HepG2 (cell line): ENCODE measurements around the gene STIMATE. TPM values are rescaled to one million over a fixed set of nuclear protein-coding genes. Genes with fewer than 3 reads are reported as not detected.
A peak's percentile ranks its signal among the peaks of the same experiment; 100 is the strongest.

Experiments used
- ATAC-seq: fragments of 200-7000 bp; cut with Tn5 transposase; 3 replicates; pipeline ENCODE4 v1.9.1; 2020; ENCODE audit warnings: mild to moderate bottlenecking, moderate library complexity
- BruUV-seq: library from RNA; stranded (reverse); fragments of 400-500 nt; replicated peaks from 2 replicates; lab custom pipeline; 2021; lab: Mats Ljungman, UMichigan
- CTCF ChIA-PET: fragments of 300-600 bp; formaldehyde crosslinking; extraction: SDS; loops from one replicate; lab custom pipeline; 2021; ENCODE audit warnings: low total read pairs, inconsistent platforms, low intra/inter-chr PET ratio; lab: Yijun Ruan, JAX
- POLR2A ChIA-PET: fragments of 350-600 bp; sonication (Branson Sonifier 250); formaldehyde crosslinking; loops from one replicate; lab custom pipeline; 2020; ENCODE audit warnings: antibody characterized with exemption, inconsistent platforms; lab: Yijun Ruan, JAX
- DNase-seq: peaks from one replicate; pipeline ENCODE4 v3.0.0-alpha.2; 2015; ENCODE audit warnings: low spot score
- FAIRE-seq: peaks from 3 replicates; lab custom pipeline; 2011; peaks lifted over from hg19 to GRCh38; lab: Jason Lieb, UNC
- H2AFZ ChIP-seq: one replicate; pipeline ENCODE4 v1.6.1; 2011; ENCODE audit warnings: low read length, inconsistent platforms
- H3K27ac ChIP-seq: fragments of 300-600 bp; 3 replicates; pipeline ENCODE4 v1.8.0; 2011; ENCODE audit warnings: mixed run types, mild to moderate bottlenecking, mixed read lengths, low read length, inconsistent platforms; ENCODE audit not compliant: insufficient read depth; ENCODE audit errors: extremely low read length
- H3K27me3 ChIP-seq, 2 experiments: fragments of 200-600 bp in 1 of 2; 2 replicates in 1 of 2; 3 replicates in 1 of 2; pipeline versions ENCODE4 v1.6.0 to v1.8.0; 2011; ENCODE audit warnings: low read length in 2 of 2, mild to moderate bottlenecking in 2 of 2, moderate library complexity in 2 of 2, inconsistent platforms in 1 of 2; ENCODE audit not compliant: insufficient read depth in 2 of 2, control insufficient read depth in 1 of 2
- H3K36me3 ChIP-seq, 2 experiments: fragments of 200-600 bp in 1 of 2; replicated peaks in 1 of 2; 2 replicates in 1 of 2; 3 replicates in 1 of 2; pipeline versions ENCODE4 v1.5.1 to v1.8.0; 2011; ENCODE audit warnings: low read length in 2 of 2, inconsistent platforms in 1 of 2; ENCODE audit not compliant: insufficient read depth in 2 of 2, control insufficient read depth in 1 of 2
- H3K4me1 ChIP-seq: 2 replicates; pipeline ENCODE4 v1.5.1; 2012; ENCODE audit warnings: low read length, inconsistent platforms; ENCODE audit not compliant: insufficient read depth
- H3K4me2 ChIP-seq: 2 replicates; pipeline ENCODE4 v1.6.0; 2011; ENCODE audit warnings: low read depth, low read length, inconsistent platforms
- H3K4me3 ChIP-seq, 3 experiments: fragments of 200-600 bp in 1 of 3; sonication (generic), shearing (Covaris generic) in 1 of 3; replicated peaks in 1 of 3; 2 replicates each; pipeline ENCODE4 v1.5.1; 2011 to 2016; ENCODE audit warnings: low read length in 3 of 3, inconsistent platforms in 2 of 3, low read depth in 2 of 3, mild to moderate bottlenecking in 2 of 3, control low read depth in 1 of 3, mixed read lengths in 1 of 3; ENCODE audit not compliant: insufficient read depth in 1 of 3
- H3K79me2 ChIP-seq: one replicate; pipeline ENCODE4 v1.6.1; 2011; ENCODE audit warnings: low read length, inconsistent platforms; ENCODE audit not compliant: insufficient read depth
- H3K9ac ChIP-seq: 2 replicates; pipeline ENCODE4 v1.6.0; 2011; ENCODE audit warnings: mild to moderate bottlenecking, low read depth, low read length, inconsistent platforms; ENCODE audit not compliant: insufficient read depth
- H3K9me3 ChIP-seq: 2 replicates; pipeline ENCODE4 v1.5.1; 2012; ENCODE audit warnings: mild to moderate bottlenecking, low read length
- H4K20me1 ChIP-seq: 2 replicates; pipeline ENCODE4 v1.6.0; 2011; ENCODE audit warnings: inconsistent platforms, mild to moderate bottlenecking, low read length, moderate library complexity; ENCODE audit not compliant: insufficient read depth
- AKAP8 ChIP-seq: sonication (generic); formaldehyde crosslinking; IDR thresholded peaks from 2 replicates; pipeline ENCODE4 v1.5.1; 2020; ENCODE audit warnings: mild to moderate bottlenecking, missing genetic modification reagents
- HCFC1 ChIP-seq: fragments of 150-350 bp; IDR thresholded peaks from 2 replicates; pipeline ENCODE4 v1.6.1; 2014; ENCODE audit warnings: low read depth, low read length
- KAT8 ChIP-seq: IDR thresholded peaks from 2 replicates; pipeline ENCODE4 v1.6.1; 2016; ENCODE audit warnings: missing genetic modification reagents, missing compliant biosample characterization
- KDM5B ChIP-seq: sonication (generic); formaldehyde crosslinking; IDR thresholded peaks from 2 replicates; pipeline ENCODE4 v1.4.0; 2020; ENCODE audit warnings: missing genetic modification reagents, mild to moderate bottlenecking, borderline replicate concordance
- MAFF ChIP-seq: IDR thresholded peaks from 2 replicates; pipeline ENCODE4 v1.6.1; 2011; ENCODE audit warnings: low read depth, low read length, improper control_type of control experiment
- NKX3-1 ChIP-seq: sonication (generic); formaldehyde crosslinking; IDR thresholded peaks from 2 replicates; pipeline ENCODE4 v1.5.0; 2020; ENCODE audit warnings: missing genetic modification reagents
- PAF1 ChIP-seq: IDR thresholded peaks from 2 replicates; pipeline ENCODE4 v1.6.1; 2016; ENCODE audit warnings: missing genetic modification reagents, missing compliant biosample characterization
- POLR2A ChIP-seq, 2 experiments: IDR thresholded peaks; 2 replicates each; pipeline ENCODE4 v1.6.1; 2011; ENCODE audit warnings: low read depth in 2 of 2, low read length in 2 of 2, mild to moderate bottlenecking in 1 of 2, moderate library complexity in 1 of 2; ENCODE audit not compliant: insufficient read depth in 1 of 2
- POLR2G ChIP-seq: fragments of 200-400 bp; formaldehyde crosslinking; IDR thresholded peaks from 2 replicates; pipeline ENCODE4 v1.6.1; 2018; ENCODE audit warnings: mild to moderate bottlenecking, low read depth, low read length, moderate library complexity
- SALL1 ChIP-seq: sonication (generic); formaldehyde crosslinking; IDR thresholded peaks from 2 replicates; pipeline ENCODE4 v1.8.0; 2022; ENCODE audit warnings: mild to moderate bottlenecking, missing genetic modification reagents
- SSRP1 ChIP-seq: IDR thresholded peaks from 2 replicates; pipeline ENCODE4 v1.6.1; 2016; ENCODE audit warnings: control low read depth
- TCF7L2 ChIP-seq: IDR thresholded peaks from 2 replicates; pipeline ENCODE4 v1.6.1; 2011; ENCODE audit warnings: mild to moderate bottlenecking, low read depth, low read length, moderate library complexity
- YEATS2 ChIP-seq: sonication (generic); formaldehyde crosslinking; IDR thresholded peaks from 2 replicates; pipeline ENCODE4 v1.4.0; 2020; ENCODE audit warnings: missing genetic modification reagents, borderline replicate concordance
- ZBTB7A ChIP-seq: sonication (generic); formaldehyde crosslinking; IDR thresholded peaks from 2 replicates; pipeline ENCODE4 v1.8.0; 2022; ENCODE audit warnings: mild to moderate bottlenecking, missing genetic modification reagents
- ZNF10 ChIP-seq: sonication (generic); formaldehyde crosslinking; IDR thresholded peaks from 2 replicates; pipeline ENCODE4 v1.4.0; 2020; ENCODE audit warnings: mild to moderate bottlenecking, low read depth, missing genetic modification reagents, borderline replicate concordance
- ZNF563 ChIP-seq: sonication (generic); formaldehyde crosslinking; IDR thresholded peaks from 2 replicates; pipeline ENCODE4 v1.8.0; 2022; ENCODE audit warnings: mild to moderate bottlenecking, moderate library complexity, missing genetic modification reagents
- ZNF567 ChIP-seq: sonication (generic); formaldehyde crosslinking; IDR thresholded peaks from 2 replicates; pipeline ENCODE4 v1.8.1; 2023; ENCODE audit warnings: mild to moderate bottlenecking, missing genetic modification reagents, borderline replicate concordance
- WGBS: methylation state at CpG from one replicate; pipeline ENCODE4 v1.1.6; 2017; ENCODE audit warnings: low lambda C conversion rate; 5-methylcytosine and 5-hydroxymethylcytosine counted together
- in situ Hi-C: cut with HindIII; loops from 2 replicates; pipeline ENCODE4 v1.10.0; 2017; ENCODE audit warnings: low pct_unique_long_range_greater_than_20kb; ENCODE audit not compliant: extremely low pct_ligation_motif_present
- intact Hi-C: fragments of 100-400 bp; cut with micrococcal nuclease; formaldehyde crosslinking; loops from one replicate; pipeline ENCODE4 v1.10.0; 2022; ENCODE audit not compliant: unreplicated experiment
- polyA plus RNA-seq, 8 experiments: library from polyadenylated mRNA; depleted of rRNA in 3 of 8; stranded (reverse) in 7 of 8; unstranded in 1 of 8; fragments of >200 nt; fragmentation: Illumina TruSeq in 4 of 8; extraction: Trizol in 4 of 8; gene quantifications; 2 replicates each; pipeline versions ENCODE4 v1.2.1 to v1.2.3, GENCODE V29; 2011 to 2016; ENCODE audit warnings: low read depth in 4 of 8, missing spikeins in 1 of 8, mixed read lengths in 1 of 8; ENCODE audit not compliant: insufficient read depth in 1 of 8
- total RNA-seq, 5 experiments: library from RNA; depleted of rRNA; stranded (reverse); fragments of >200 nt; fragmentation: Illumina TruSeq; extraction: Trizol; gene quantifications; 2 replicates each; pipeline ENCODE4 v1.2.3, GENCODE V29; 2016; ENCODE audit warnings: low read depth in 1 of 5
- TF ChIP-seq, protein P1 (sequence below): IDR thresholded peaks from 2 replicates; pipeline ENCODE4 v1.6.1; 2016; ENCODE audit warnings: low read depth, borderline replicate concordance

STIMATE gene
- total and polyA plus RNA-seq, 2 of the 13 experiments (the other 11 are each of a cell fraction or from before 2014, with no cell fraction given): 5.7 to 11.7 TPM

DNA sequence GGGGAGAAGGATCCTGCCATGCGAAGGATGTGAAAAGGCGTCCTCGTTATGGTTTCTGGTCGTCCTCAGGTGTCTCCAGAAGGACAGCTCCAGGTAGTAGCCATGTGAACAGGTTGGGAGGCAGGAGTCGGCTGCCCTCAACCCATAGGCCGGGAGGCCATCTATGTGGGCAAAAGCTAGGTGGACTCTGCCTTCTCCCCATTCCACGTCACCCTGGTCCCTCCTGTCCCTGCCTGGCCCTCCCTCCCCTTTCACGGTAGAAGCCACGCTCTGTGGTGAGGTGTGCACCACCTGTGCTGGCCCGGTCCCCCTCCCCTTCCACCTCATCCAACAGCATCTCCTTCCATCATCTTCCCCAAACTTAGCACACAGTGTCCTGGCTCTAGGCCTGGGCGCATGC is 86.4 kb downstream of the STIMATE start:
- TF ChIP-seq ZBTB7A (0 out of 2 replicates have a peak, but pooled peaks have one; percentile 16), YEATS2 (CRISPR knock-in tag) (no peak), MAFF (no peak)
- TF ChIP-seq, protein P1, sequence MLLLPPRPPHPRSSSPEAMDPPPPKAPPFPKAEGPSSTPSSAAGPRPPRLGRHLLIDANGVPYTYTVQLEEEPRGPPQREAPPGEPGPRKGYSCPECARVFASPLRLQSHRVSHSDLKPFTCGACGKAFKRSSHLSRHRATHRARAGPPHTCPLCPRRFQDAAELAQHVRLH: 0 out of 2 replicates have a peak, but pooled peaks have one; percentile 3
- Histone ChIP-seq H2AFZ (no peak overlapping the region), H3K4me1 (peaks cover 61% of the 10 kb centered on the region), H3K27me3 (no peaks in the 10 kb centered on the region), H3K9ac (no peak overlapping the region), H3K4me3 (no peak overlapping the region), H3K9me3 (no peaks in the 10 kb centered on the region), H3K36me3 (peaks cover 3 to 4% of the 10 kb centered on the region in 2 experiments; a peak in 2 of 5 replicates), H4K20me1 (no peaks in the 10 kb centered on the region), H3K27ac (no peak overlapping the region), H3K79me2 (no peaks in the 10 kb centered on the region), H3K4me2 (peak overlapping the region; percentile 51; the same call in 1 of the 2 replicates)
- CTCF ChIA-PET: no interaction called here
- POLR2A ChIA-PET: interaction anchor here (1.2 to 4.4 kb wide), 9 partner anchors 12 to 106 kb away, joined by 3 to 18 read pairs (median 7); partner anchors contain the start of genes GLT8D1, ITIH3, NEK4 and SPCS1
- DNase-seq: no peak
- peak; percentile 8 for ATAC-seq
- FAIRE-seq: no peak
- no TSS peak for BruUV-seq
- intact Hi-C loops (no loop called here), in situ Hi-C loops (no loop called here)
- 64% methylated on average over 11 of the region's 11 CpGs for WGBS

DNA sequence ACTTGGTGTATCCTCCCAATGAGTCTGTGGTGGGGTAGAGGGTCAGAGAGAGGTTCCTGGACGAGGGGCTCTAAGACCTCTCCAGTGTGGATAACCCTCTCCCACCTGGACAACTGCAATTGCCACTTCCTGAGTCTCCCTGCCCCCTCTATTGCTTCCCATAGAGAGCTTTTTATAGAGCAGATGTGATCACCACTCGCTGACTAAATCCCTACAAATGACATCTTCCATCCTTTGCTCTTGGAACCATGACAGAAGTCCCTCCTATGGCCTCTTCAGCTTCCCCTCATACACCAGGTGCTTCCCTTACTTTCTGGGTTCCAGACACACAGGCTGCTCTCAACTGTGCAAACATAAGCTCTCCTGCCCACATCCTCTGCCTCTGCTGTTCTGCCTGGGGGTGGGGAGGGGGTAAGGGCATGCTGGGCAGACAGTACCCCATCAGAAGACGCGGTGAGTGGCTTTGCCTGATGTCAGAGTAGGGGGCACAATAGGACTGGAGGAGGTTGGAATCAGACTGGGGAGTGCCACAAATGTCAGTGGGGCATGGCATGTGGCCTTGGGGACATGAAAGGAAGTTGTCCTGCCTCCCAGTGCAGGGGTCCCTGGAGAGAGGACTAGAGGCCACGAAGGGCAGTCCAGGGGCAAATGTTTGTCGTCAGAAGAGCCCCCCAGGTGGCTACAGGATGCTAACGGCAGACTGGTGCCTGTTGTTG is 87.5 kb downstream of the STIMATE start:
- 93% methylated on average over 5 of the region's 7 CpGs for WGBS
- H3K4me3 ChIP-seq: no peak overlapping the region
- DNase-seq (no peak), FAIRE-seq (no peak), ATAC-seq (no peak)
- no peaks in the 10 kb centered on the region for H4K20me1 ChIP-seq
- H3K9me3 ChIP-seq: no peaks in the 10 kb centered on the region
- H3K4me1 ChIP-seq: peaks cover 61% of the 10 kb centered on the region
- no peaks in the 10 kb centered on the region for H3K27me3 ChIP-seq
- no peaks in the 10 kb centered on the region for H3K79me2 ChIP-seq
- H3K36me3 ChIP-seq: peaks cover 3 to 9% of the 10 kb centered on the region in 2 experiments; a peak in 3 of 5 replicates
- no peak overlapping the region for H2AFZ ChIP-seq
- in situ Hi-C loops (no loop called here), intact Hi-C loops (no loop called here)
- no peak overlapping the region for H3K27ac ChIP-seq
- no peak overlapping the region for H3K9ac ChIP-seq
- ChIA-PET POLR2A (interaction anchor here (1.3 to 4.4 kb wide), 8 partner anchors 9 to 34 kb away, joined by 3 to 18 read pairs (median 5); no protein-coding TSS in a partner anchor), CTCF (no interaction called here)
- no TSS peak for BruUV-seq
- no peak overlapping the region for H3K4me2 ChIP-seq
- TF ChIP-seq POLR2A (IDR thresholded peaks at IDR 0.05; ENCODE audit: insufficient read depth in 1 of 2, low read depth in 2 of 2, low read length in 2 of 2) (peak in 1 of 2 experiments; percentile 54; a peak in 2 of 4 replicates), YEATS2 (CRISPR knock-in tag) (no peak), POLR2G (no peak), KDM5B (CRISPR knock-in tag) (0 out of 2 replicates have a peak, but pooled peaks have one; percentile 19), PAF1 (peak; percentile 94), SALL1 (CRISPR knock-in tag) (0 out of 2 replicates have a peak, but pooled peaks have one; percentile 25), ZNF563 (0 out of 2 replicates have a peak, but pooled peaks have one; percentile 36), HCFC1 (no peak), SSRP1 (CRISPR knock-in tag) (peak; percentile 93), ZNF10 (CRISPR knock-in tag) (no peak), NKX3-1 (CRISPR knock-in tag) (no peak), AKAP8 (CRISPR knock-in tag) (no peak), TCF7L2 (no peak), ZNF567 (CRISPR knock-in tag) (no peak), KAT8 (CRISPR knock-in tag) (no peak)
